Activated naive CD8-positive, alpha-beta T cell treated with anti-CD3 and anti-CD28 coated beads, Interleukin-2, amount 10 ng/mL, durations not matched to agents 7 days and 5 days (primary cell): ENCODE results near the gene C17orf58. TPM values are rescaled to one million over a fixed set of nuclear protein-coding genes. Genes with fewer than 3 reads are reported as not detected.
"Not testable (repeated sequence)": the region's sequence is repeated elsewhere in the genome, so short reads cannot be mapped to it uniquely, and the experiment has no call there.

Source experiments
- ATAC-seq: fragments of 150-1000 bp; cut with Tn5 transposase; one replicate; pipeline ENCODE4 v1.10.0; 2021; ENCODE audit warnings: low read depth, moderate library complexity
- POLR2A ChIA-PET: fragments of 350-600 bp; sonication (Branson Sonifier 250); formaldehyde crosslinking; loops from one replicate; lab custom pipeline; 2021; ENCODE audit warnings: antibody characterized with exemption; lab: Charles Lee
- DNase-seq: peaks from one replicate; pipeline ENCODE4 v3.0.0; 2021
- H3K27ac Mint-ChIP-seq: one replicate; pipeline ENCODE4 v1.8.0; 2022; ENCODE audit warnings: mild to moderate bottlenecking, mixed read lengths
- H3K27me3 Mint-ChIP-seq: one replicate; pipeline ENCODE4 v1.8.0; 2022; ENCODE audit warnings: mild to moderate bottlenecking, moderate library complexity, mixed read lengths
- H3K36me3 Mint-ChIP-seq: one replicate; pipeline ENCODE4 v1.8.0; 2021; ENCODE audit warnings: mild to moderate bottlenecking, mixed read lengths
- H3K4me1 Mint-ChIP-seq: one replicate; pipeline ENCODE4 v1.8.0; 2021; ENCODE audit warnings: mixed read lengths
- H3K4me3 Mint-ChIP-seq: one replicate; pipeline ENCODE4 v1.8.0; 2022; ENCODE audit warnings: mild to moderate bottlenecking, moderate library complexity, mixed read lengths
- H3K9me3 Mint-ChIP-seq: one replicate; pipeline ENCODE4 v1.8.0; 2021; ENCODE audit warnings: mixed read lengths
- total RNA-seq, 2 experiments: library from RNA; stranded (reverse); gene quantifications; one replicate each; pipeline ENCODE4 v1.2.3, GENCODE V29; 2021

The C17orf58 gene
- total RNA-seq, 2 experiments from 2014 or later = 3.8 to 4.4 TPM

- peaks cover 2% of the 10 kb centered on the region for H3K36me3 Mint-ChIP-seq
- peak overlapping the region; percentile 86 for H3K27ac Mint-ChIP-seq
- ATAC-seq (peak; percentile 91), DNase-seq (peak; percentile 98)
- peaks cover 9% of the 10 kb centered on the region for H3K4me1 Mint-ChIP-seq
- H3K9me3 Mint-ChIP-seq = no peaks in the 10 kb centered on the region
- H3K4me3 Mint-ChIP-seq = peak overlapping the region; percentile 87
- H3K27me3 Mint-ChIP-seq = peaks cover 8% of the 10 kb centered on the region
- POLR2A ChIA-PET = interaction anchor here (0.6 to 1.8 kb wide), 8 partner anchors 16 to 1903 kb away, joined by 3 to 17 read pairs (median 4); partner anchors contain the start of genes C17orf58 and KPNA2
Measured at GRCh38 chr17:68019675-68020408, 23.6 kb upstream of the C17orf58 start.

GRCh38 chr17:68019336-68019674 is 23.0 kb upstream of the C17orf58 start:
- POLR2A ChIA-PET = interaction anchor here (0.6 to 1.8 kb wide), 5 partner anchors 17 to 149 kb away, joined by 3 to 17 read pairs (median 3); partner anchors contain the start of genes C17orf58 and KPNA2
- Mint-ChIP-seq H3K27ac (peak overlapping the region; percentile 86), H3K4me1 (peaks cover 9% of the 10 kb centered on the region), H3K4me3 (peak overlapping the region; percentile 87), H3K9me3 (no peaks in the 10 kb centered on the region), H3K36me3 (peaks cover 2% of the 10 kb centered on the region), H3K27me3 (peaks cover 7% of the 10 kb centered on the region)
- no peak for ATAC-seq
- DNase-seq = no peak

- H3K27ac Mint-ChIP-seq, H3K36me3 Mint-ChIP-seq, ATAC-seq, H3K27me3 Mint-ChIP-seq, POLR2A ChIA-PET, H3K4me3 Mint-ChIP-seq, H3K4me1 Mint-ChIP-seq, DNase-seq, H3K9me3 Mint-ChIP-seq: not testable (repeated sequence)
Measured at GRCh38 chr17:68018493-68018892, 22.2 kb upstream of the C17orf58 start.

GRCh38 chr17:68016838-68017237 is 20.6 kb upstream of the C17orf58 start:
- Mint-ChIP-seq H3K4me1 (peaks cover 9% of the 10 kb centered on the region), H3K9me3 (no peaks in the 10 kb centered on the region), H3K27ac (no peak overlapping the region), H3K4me3 (no peak overlapping the region), H3K36me3 (peaks cover 2% of the 10 kb centered on the region), H3K27me3 (peaks cover 7% of the 10 kb centered on the region)
- ATAC-seq (no peak), DNase-seq (no peak)
- POLR2A ChIA-PET = no interaction called here

- no peak for DNase-seq
- Mint-ChIP-seq H3K36me3 (peaks cover 2% of the 10 kb centered on the region), H3K9me3 (no peaks in the 10 kb centered on the region), H3K4me1 (peaks cover 5% of the 10 kb centered on the region), H3K27me3 (peaks cover 7% of the 10 kb centered on the region), H3K4me3 (no peak overlapping the region), H3K27ac (no peak overlapping the region)
- POLR2A ChIA-PET = no interaction called here
- no peak for ATAC-seq
Measured at GRCh38 chr17:68015081-68015723, 18.9 kb upstream of the C17orf58 start.

GRCh38 chr17:68013385-68013784 is 17.1 kb upstream of the C17orf58 start:
- no peak for DNase-seq

GRCh38 chr17:68011199-68011665 is 15.0 kb upstream of the C17orf58 start:
- no peaks in the 10 kb centered on the region for H3K9me3 Mint-ChIP-seq
- peaks cover 1% of the 10 kb centered on the region for H3K4me1 Mint-ChIP-seq
- peaks cover 8% of the 10 kb centered on the region for H3K27me3 Mint-ChIP-seq
- DNase-seq (peak; percentile 76), ATAC-seq (peak; percentile 74)
- no peak overlapping the region for H3K27ac Mint-ChIP-seq
- no peaks in the 10 kb centered on the region for H3K36me3 Mint-ChIP-seq
- POLR2A ChIA-PET = no interaction called here
- peak overlapping the region; percentile 60 for H3K4me3 Mint-ChIP-seq

More at GRCh38 chr17:68013385-68013784, 17.1 kb upstream of the C17orf58 start:
- peaks cover 1% of the 10 kb centered on the region for H3K4me1 Mint-ChIP-seq
- no peak overlapping the region for H3K4me3 Mint-ChIP-seq
- POLR2A ChIA-PET = no interaction called here
- peaks cover 8% of the 10 kb centered on the region for H3K27me3 Mint-ChIP-seq
- no peaks in the 10 kb centered on the region for H3K9me3 Mint-ChIP-seq
- no peaks in the 10 kb centered on the region for H3K36me3 Mint-ChIP-seq
- H3K27ac Mint-ChIP-seq = no peak overlapping the region
- no peak for ATAC-seq

- Mint-ChIP-seq H3K4me3 (no peak overlapping the region), H3K4me1 (peaks cover 1% of the 10 kb centered on the region), H3K36me3 (no peaks in the 10 kb centered on the region), H3K9me3 (no peaks in the 10 kb centered on the region), H3K27me3 (peaks cover 2% of the 10 kb centered on the region), H3K27ac (no peak overlapping the region)
- DNase-seq = no peak
- ATAC-seq = no peak
- POLR2A ChIA-PET = no interaction called here
Measured at GRCh38 chr17:68006797-68007196, 10.5 kb upstream of the C17orf58 start.

- Mint-ChIP-seq H3K9me3 (no peaks in the 10 kb centered on the region), H3K27ac (no peak overlapping the region), H3K36me3 (no peaks in the 10 kb centered on the region), H3K4me1 (no peaks in the 10 kb centered on the region), H3K27me3 (peaks cover 6% of the 10 kb centered on the region), H3K4me3 (no peak overlapping the region)
- POLR2A ChIA-PET = no interaction called here
- no peak for ATAC-seq
- no peak for DNase-seq
Measured at GRCh38 chr17:68004201-68004600, 7.9 kb upstream of the C17orf58 start.

GRCh38 chr17:67999291-67999911 is 3.1 kb upstream of the C17orf58 start:
- H3K4me1 Mint-ChIP-seq = peaks cover 17% of the 10 kb centered on the region
- DNase-seq (no peak), ATAC-seq (no peak)
- no peaks in the 10 kb centered on the region for H3K36me3 Mint-ChIP-seq
- H3K27ac Mint-ChIP-seq = no peak overlapping the region
- POLR2A ChIA-PET = no interaction called here
- no peaks in the 10 kb centered on the region for H3K9me3 Mint-ChIP-seq
- H3K27me3 Mint-ChIP-seq = peaks cover 49% of the 10 kb centered on the region
- no peak overlapping the region for H3K4me3 Mint-ChIP-seq

- POLR2A ChIA-PET = interaction anchor here (0.6 kb wide), 1 partner anchor 172 kb away, joined by 3 read pairs; no protein-coding TSS in a partner anchor
- ATAC-seq (no peak), DNase-seq (no peak)
- H3K9me3 Mint-ChIP-seq = no peaks in the 10 kb centered on the region
- no peak overlapping the region for H3K27ac Mint-ChIP-seq
- peaks cover 21% of the 10 kb centered on the region for H3K4me1 Mint-ChIP-seq
- no peaks in the 10 kb centered on the region for H3K36me3 Mint-ChIP-seq
- no peak overlapping the region for H3K4me3 Mint-ChIP-seq
- H3K27me3 Mint-ChIP-seq = peaks cover 53% of the 10 kb centered on the region
Measured at GRCh38 chr17:67998466-67998865, 2.2 kb upstream of the C17orf58 start.

GRCh38 chr17:67995570-67996263 is 552 bp downstream of the C17orf58 start:
- DNase-seq = peak; percentile 54
- Mint-ChIP-seq H3K4me3 (peak overlapping the region; percentile 82), H3K4me1 (peaks cover 27% of the 10 kb centered on the region), H3K36me3 (no peaks in the 10 kb centered on the region), H3K9me3 (no peaks in the 10 kb centered on the region), H3K27ac (no peak overlapping the region), H3K27me3 (peaks cover 56% of the 10 kb centered on the region)
- ATAC-seq = peak; percentile 8
- POLR2A ChIA-PET = interaction anchor here (1.0 kb wide), 2 partner anchors 24 to 40 kb away, joined by 3 read pairs; partner anchors contain the start of gene KPNA2
